ENCODE data around the gene SUSD2.

DNA sequence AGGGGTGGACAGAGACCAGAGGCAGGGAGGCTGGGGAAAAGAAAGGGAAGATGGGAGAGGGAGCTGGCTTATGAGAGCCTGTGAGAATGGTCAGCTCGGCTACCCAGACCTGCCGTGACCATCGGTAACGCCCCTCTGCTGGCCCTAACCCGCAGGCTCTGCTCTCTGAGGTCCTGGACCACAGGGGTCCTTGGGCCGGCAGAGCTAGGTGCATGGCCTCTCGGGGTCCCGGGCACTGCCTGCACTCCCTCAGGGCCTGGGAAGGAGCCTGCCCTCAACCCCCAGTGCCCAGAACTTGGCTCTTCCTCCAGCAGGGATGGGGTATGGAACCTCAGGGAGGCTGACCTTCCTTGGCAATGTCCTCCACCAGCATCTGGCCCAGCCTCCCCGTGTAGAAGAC, 50.4 kb downstream of the SUSD2 start:
- TF ChIP-seq EZH2 (IDR thresholded peaks at IDR 0.05; ENCODE audit: borderline replicate concordance, low read depth, low read length, severe bottlenecking) (no peak), CTCF (IDR thresholded peaks at IDR 0.05; ENCODE audit: borderline replicate concordance, extremely low read depth, low read length, poor library complexity, severe bottlenecking) (no peak)

Data from DND-41 (cell line).